Thyroid gland (tissue), 4 donors: ENCODE measurements around the gene SUCLA2.

ENCODE experiments used
- POLR2A ChIP-seq, 2 donors: fragments of 450-650 bp; IDR thresholded peaks; one replicate each; pipeline ENCODE4 v1.6.1; 2017; ENCODE audit warnings: antibody characterized with exemption in 2 of 2, mild to moderate bottlenecking in 2 of 2, moderate library complexity in 1 of 2
- TF ChIP-seq, protein P1 (sequence below), 6 experiments: fragments of 200-600 bp in 3 of 6; fragments of 450-650 bp in 3 of 6; sonication (generic) in 3 of 6; IDR thresholded peaks; one replicate each; pipeline ENCODE4 v1.5.1; 2016 to 2019; ENCODE audit warnings: antibody characterized with exemption in 6 of 6, mild to moderate bottlenecking in 2 of 6, inconsistent platforms in 1 of 6, moderate library complexity in 1 of 6

DNA sequence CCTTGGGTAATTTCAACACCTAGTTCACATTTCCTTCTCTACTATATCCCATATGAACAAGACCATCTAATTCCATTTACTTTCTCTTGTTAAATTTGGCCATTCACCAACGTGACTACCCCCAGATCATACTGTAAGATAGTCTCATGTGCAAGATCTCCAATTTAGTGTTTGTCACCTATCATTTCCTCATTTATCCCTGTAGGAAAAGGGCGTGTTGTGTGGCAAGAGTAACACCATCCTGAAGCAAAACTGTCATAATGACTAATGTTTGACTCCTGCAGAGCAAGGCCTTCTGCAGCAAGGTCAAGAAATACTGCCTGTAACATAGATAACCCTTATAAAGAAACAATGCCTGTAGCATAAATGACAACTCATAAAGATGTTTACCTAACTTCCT is 51.3 kb downstream of the SUCLA2 start:
- TF ChIP-seq, protein P1, sequence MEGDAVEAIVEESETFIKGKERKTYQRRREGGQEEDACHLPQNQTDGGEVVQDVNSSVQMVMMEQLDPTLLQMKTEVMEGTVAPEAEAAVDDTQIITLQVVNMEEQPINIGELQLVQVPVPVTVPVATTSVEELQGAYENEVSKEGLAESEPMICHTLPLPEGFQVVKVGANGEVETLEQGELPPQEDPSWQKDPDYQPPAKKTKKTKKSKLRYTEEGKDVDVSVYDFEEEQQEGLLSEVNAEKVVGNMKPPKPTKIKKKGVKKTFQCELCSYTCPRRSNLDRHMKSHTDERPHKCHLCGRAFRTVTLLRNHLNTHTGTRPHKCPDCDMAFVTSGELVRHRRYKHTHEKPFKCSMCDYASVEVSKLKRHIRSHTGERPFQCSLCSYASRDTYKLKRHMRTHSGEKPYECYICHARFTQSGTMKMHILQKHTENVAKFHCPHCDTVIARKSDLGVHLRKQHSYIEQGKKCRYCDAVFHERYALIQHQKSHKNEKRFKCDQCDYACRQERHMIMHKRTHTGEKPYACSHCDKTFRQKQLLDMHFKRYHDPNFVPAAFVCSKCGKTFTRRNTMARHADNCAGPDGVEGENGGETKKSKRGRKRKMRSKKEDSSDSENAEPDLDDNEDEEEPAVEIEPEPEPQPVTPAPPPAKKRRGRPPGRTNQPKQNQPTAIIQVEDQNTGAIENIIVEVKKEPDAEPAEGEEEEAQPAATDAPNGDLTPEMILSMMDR (IDR thresholded peaks at IDR 0.05), result no peak
- TF ChIP-seq POLR2A (IDR thresholded peaks at IDR 0.05), result no peak
